ENCODE results near the gene MED14. TPM values are rescaled to one million over a fixed set of nuclear protein-coding genes. Genes with fewer than 3 reads are reported as not detected.

The MED14 gene
- total and polyA plus RNA-seq, 10 of the 15 experiments (the other 5 are each of a cell fraction or from before 2014, with no cell fraction given) = 8.8 to 99.4 (median 29.4) TPM

DNA sequence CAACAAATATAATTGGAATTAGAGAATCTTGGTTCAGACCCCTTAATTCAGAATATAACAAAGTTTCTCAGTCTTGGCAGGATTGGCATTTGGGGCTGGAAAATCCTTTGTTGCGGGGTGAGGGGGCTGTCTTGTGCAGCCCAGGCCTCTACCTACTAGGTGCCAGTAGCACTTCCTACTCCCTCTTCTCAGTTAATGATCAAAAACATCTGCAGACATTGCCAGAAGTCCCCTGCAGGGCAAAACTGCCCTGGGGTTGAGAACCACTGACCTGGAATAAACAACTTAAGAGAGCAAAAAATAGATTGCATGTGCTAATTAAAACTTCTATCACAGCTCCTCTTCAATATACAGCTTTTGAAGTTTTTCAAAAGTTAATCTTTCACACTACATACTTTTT lies 51.2 kb downstream of the MED14 start (continued):
- TF ChIP-seq, protein P1, sequence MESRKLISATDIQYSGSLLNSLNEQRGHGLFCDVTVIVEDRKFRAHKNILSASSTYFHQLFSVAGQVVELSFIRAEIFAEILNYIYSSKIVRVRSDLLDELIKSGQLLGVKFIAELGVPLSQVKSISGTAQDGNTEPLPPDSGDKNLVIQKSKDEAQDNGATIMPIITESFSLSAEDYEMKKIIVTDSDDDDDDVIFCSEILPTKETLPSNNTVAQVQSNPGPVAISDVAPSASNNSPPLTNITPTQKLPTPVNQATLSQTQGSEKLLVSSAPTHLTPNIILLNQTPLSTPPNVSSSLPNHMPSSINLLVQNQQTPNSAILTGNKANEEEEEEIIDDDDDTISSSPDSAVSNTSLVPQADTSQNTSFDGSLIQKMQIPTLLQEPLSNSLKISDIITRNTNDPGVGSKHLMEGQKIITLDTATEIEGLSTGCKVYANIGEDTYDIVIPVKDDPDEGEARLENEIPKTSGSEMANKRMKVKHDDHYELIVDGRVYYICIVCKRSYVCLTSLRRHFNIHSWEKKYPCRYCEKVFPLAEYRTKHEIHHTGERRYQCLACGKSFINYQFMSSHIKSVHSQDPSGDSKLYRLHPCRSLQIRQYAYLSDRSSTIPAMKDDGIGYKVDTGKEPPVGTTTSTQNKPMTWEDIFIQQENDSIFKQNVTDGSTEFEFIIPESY (IDR thresholded peaks at IDR 0.05) = no peak
- TF ChIP-seq KAT2A (conservative IDR thresholded peaks at IDR 0.05; ENCODE audit: control insufficient read depth, low read depth, low read length) (no peak), BCL11A (IDR thresholded peaks at IDR 0.05; ENCODE audit: low read depth, low read length) (no peak), NRF1 (conservative IDR thresholded peaks at IDR 0.05; ENCODE audit: low read depth, low read length) (no peak), FOS (IDR thresholded peaks at IDR 0.05; ENCODE audit: borderline replicate concordance, extremely low read depth, insufficient read length) (no peak), IKZF2 (IDR thresholded peaks at IDR 0.05) (no peak), RBBP5 (conservative IDR thresholded peaks at IDR 0.05) (no peak)
- TF ChIP-seq, protein P2, sequence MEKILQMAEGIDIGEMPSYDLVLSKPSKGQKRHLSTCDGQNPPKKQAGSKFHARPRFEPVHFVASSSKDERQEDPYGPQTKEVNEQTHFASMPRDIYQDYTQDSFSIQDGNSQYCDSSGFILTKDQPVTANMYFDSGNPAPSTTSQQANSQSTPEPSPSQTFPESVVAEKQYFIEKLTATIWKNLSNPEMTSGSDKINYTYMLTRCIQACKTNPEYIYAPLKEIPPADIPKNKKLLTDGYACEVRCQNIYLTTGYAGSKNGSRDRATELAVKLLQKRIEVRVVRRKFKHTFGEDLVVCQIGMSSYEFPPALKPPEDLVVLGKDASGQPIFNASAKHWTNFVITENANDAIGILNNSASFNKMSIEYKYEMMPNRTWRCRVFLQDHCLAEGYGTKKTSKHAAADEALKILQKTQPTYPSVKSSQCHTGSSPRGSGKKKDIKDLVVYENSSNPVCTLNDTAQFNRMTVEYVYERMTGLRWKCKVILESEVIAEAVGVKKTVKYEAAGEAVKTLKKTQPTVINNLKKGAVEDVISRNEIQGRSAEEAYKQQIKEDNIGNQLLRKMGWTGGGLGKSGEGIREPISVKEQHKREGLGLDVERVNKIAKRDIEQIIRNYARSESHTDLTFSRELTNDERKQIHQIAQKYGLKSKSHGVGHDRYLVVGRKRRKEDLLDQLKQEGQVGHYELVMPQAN (conservative IDR thresholded peaks at IDR 0.05) = no peak
- TF ChIP-seq, protein P3, sequence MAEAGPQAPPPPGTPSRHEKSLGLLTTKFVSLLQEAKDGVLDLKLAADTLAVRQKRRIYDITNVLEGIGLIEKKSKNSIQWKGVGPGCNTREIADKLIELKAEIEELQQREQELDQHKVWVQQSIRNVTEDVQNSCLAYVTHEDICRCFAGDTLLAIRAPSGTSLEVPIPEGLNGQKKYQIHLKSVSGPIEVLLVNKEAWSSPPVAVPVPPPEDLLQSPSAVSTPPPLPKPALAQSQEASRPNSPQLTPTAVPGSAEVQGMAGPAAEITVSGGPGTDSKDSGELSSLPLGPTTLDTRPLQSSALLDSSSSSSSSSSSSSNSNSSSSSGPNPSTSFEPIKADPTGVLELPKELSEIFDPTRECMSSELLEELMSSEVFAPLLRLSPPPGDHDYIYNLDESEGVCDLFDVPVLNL (IDR thresholded peaks at IDR 0.05; ENCODE audit: low read depth, low read length) = no peak
- TF ChIP-seq, protein P4, sequence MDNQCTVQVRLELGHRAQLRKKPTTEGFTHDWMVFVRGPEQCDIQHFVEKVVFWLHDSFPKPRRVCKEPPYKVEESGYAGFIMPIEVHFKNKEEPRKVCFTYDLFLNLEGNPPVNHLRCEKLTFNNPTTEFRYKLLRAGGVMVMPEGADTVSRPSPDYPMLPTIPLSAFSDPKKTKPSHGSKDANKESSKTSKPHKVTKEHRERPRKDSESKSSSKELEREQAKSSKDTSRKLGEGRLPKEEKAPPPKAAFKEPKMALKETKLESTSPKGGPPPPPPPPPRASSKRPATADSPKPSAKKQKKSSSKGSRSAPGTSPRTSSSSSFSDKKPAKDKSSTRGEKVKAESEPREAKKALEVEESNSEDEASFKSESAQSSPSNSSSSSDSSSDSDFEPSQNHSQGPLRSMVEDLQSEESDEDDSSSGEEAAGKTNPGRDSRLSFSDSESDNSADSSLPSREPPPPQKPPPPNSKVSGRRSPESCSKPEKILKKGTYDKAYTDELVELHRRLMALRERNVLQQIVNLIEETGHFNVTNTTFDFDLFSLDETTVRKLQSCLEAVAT (IDR thresholded peaks at IDR 0.05) = no peak

Data from GM12878 (cell line).